Measurements from ENCODE around the gene PSMD8.
"Not testable (repeated sequence)": the region's sequence is repeated elsewhere in the genome, so short reads cannot be mapped to it uniquely, and the experiment has no call there.

Gene PSMD8

DNA sequence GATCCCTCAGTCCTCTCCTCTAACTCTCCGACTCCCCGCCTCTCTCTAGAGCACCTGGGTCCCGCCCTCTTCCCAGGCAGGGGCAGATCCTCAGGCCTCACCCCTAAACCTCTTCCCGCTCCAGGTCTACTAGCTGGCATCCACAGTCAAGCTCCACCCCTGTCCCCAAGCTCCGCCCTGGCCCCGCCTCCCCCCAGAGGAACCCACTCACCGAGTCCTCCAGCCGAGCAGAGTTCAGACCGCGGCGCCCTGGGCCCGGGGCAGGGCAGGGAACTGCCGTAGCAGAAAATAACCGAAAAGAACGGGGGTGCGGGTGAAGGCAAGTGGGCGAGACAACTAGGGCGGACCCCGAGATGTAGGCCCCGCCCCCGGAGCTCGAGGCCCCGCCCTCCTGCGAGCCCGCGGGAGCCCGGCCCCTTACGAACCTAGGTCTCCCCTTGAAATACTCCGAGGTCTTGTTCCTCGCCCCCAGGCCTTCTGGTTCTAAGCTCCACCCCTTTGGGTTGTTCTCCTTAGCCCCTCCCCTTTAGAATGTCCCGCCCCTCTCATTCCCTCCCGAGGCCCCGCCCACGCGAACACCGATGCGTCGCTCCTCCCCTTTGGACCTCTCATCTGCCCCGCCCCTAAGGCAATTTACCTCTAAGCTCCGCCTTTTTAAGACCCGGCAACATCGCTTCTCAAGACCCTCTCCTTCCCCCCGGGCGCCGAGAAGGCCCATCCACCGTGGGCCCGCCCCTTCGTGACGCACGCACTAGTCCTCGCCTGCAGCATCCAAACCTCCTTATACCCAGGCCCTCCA is 13.4 kb downstream of the PSMD8 start, which contains the start of gene GGN:
Gene GGN (minus strand): TSS at position 485 of the 799 bp plus-strand sequence. CDS start 773 bp downstream, outside the sequence.
- DNase-seq, result peak; percentile 75 to 78

- peak in 1 of 2 experiments; percentile 73 for DNase-seq
Measured at GRCh38 chr19:38388349-38389100, 14.2 kb downstream of the PSMD8 start, which contains the start of gene SPRED3. Gene SPRED3, plus strand, starts transcription at chr19:38388697. Its CDS starts 1,606 bp downstream, at chr19:38390303.

DNA sequence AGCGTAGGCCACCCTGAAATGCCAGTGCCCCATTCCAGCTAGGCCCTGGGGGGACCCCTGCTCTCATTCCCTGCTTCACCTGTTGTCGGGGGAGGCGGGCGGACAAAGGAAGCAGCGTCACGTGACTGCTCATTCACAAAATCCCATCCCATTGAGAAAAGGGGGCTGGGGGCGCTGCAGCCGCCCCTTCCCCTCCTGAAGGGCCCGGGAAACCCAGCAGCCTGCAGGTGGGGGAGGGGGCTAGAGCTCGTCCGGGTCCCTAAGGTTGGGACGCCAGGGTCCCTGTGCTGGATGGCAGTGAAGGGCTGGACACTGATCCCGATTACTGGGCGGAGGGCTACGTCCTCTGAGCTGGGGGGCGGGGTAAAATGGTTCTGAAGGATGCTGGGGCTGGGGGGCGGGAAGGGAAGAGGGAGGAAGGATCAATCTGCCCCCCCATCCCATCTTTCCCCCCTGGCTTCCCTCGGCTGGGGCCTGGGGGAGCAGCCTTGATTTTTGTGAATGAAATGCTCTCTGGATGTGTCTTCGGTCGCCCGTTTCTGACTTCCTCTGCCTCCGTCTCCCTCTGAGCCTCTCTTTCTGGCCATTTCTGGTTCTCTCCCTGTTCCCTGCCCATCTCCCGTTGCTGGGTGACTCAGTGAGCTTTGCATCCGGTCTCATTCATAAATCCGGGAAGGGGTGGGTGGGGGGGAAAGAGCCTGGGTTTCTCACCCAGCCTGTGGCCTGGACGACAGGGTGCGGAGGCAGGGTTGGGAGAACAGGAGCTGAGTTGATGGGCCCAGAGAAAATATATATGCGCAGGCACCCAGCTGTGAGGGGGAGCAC is 14.9 kb downstream of the PSMD8 start:
- no peak for DNase-seq

DNA sequence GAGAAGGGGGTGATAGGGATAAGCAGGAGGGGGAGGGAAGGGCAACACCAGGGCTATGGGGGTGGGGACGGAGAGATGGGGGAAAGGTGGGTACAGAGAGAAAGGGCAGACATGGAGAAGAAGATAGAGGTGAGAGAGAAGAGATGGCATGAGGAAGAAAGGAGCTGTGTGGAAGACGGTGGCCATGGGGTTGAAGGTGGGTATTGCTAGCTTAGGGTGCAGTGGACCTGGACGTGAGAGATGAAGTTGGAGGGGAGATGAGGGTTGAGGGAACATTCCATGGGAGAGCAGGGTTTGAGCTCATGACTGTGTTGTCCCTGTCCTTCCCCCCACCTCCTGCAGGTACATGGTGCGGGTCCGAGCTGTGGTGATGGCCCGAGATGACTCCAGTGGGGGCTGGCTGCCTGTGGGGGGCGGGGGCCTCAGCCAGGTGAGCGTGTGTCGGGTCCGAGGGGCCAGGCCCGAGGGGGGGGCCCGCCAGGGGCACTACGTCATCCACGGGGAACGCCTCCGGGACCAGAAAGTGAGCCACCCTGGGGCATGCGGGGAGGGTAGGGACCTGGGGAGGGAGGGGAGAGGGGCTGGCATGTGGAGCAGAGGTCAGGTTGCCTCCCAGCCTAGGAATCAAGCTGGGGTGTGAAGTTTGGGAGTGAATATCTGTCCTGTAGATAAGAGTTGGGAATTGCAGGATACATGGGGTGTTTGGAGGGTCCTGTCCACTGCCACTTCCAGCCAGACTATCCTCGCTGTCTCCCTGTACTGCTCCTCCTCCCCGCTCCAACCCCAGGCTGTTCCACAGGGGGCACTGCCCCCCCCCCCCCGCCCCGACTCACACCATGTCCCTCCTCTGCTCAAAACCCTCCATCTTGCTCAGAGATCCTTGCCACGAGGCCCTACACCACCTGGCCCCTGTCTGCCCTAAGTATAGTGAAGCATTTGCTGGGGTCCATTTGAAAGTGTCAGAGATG is 15.9 kb downstream of the PSMD8 start:
- DNase-seq, result no peak

DNA sequence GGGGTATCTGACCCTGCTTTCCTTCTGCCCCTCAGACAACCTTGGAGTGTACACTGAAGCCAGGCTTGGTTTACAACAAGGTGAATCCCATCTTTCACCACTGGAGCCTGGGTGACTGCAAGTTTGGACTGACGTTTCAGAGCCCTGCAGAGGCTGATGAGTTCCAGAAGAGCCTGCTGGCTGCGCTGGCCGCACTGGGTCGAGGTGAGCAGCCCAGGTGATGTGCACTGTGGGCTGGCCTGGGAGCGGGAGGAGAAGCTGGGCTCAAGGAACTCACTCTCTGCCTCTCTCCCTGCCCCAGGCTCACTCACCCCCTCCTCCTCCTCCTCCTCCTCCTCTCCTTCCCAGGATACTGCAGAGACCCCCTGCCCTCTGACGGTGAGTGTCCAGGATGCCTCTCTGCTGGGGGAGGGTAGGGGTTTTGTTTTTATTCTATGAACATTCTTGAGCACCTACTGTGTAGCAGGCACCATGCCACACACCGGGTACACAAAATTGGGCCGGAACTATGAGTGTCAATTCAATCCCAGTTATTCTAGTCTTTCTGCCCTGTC is 17.6 kb downstream of the PSMD8 start:
- DNase-seq, result no peak

- DNase-seq, result no peak
Measured at GRCh38 chr19:38392707-38393308, 18.4 kb downstream of the PSMD8 start.

DNA sequence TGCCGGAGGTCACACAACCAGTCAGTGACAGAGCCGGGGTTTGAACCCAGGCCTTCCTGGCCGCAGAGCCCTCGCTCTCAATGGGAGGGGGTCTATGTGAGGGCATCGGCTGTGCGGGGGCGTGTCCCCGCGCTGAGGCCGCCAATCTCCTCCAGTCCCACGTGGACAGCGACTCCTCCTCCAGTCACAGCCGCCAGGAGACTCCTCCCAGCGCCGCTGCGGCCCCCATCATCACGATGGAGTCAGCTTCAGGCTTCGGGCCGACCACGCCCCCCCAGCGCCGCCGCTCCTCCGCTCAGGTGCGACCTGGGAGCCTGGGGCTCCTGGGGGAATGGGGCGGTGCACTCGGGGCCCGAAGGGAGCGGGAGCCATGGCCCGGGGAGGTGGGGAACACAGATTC is 20.1 kb downstream of the PSMD8 start:
- DNase-seq, result peak in 1 of 2 experiments; percentile 55

- no peak for DNase-seq
Measured at GRCh38 chr19:38395381-38396114, 21.2 kb downstream of the PSMD8 start.

DNA sequence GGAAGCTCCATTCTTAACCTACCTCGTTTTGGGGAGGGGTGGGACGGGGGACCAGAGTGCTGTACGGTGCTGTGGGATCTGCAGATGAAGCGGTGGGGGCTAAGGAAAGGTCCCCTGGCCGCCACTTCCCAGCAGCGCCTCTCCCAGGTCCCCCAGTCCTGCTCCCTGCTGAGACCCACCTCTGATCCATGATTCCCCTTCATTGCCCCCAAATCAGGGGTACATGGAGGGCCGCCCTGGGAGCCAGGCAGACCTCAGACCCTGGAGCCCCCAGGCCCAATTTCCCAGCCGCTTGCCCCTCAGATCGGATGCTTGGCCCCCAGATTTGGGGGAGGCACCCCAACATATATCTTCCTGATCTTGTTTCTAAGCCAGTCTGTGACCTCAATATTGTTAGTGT is 24.7 kb downstream of the PSMD8 start:
- no peak for DNase-seq

- DNase-seq, result no peak
Measured at GRCh38 chr19:38399537-38399936, 25.2 kb downstream of the PSMD8 start.

DNA sequence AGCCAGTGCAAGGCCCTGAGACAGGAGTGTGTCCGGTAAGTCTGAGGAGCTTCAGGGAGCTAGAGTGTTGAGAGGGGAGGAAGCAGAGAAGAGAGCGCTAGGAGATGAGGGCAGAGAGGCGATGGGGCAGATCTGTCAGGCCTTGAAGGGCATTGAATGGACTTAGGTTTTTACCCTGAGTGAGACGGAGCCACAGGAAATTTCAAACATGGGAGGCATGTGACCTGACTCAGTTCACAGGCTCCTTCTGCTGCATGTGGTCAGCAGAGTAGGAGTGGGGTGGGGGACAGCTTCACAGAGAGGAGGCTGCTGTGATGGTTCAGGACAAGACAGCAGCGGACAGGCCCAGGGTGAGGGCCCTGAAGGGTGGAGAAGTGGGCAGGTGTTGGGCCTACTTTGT is 26.0 kb downstream of the PSMD8 start:
- no peak for DNase-seq

DNA sequence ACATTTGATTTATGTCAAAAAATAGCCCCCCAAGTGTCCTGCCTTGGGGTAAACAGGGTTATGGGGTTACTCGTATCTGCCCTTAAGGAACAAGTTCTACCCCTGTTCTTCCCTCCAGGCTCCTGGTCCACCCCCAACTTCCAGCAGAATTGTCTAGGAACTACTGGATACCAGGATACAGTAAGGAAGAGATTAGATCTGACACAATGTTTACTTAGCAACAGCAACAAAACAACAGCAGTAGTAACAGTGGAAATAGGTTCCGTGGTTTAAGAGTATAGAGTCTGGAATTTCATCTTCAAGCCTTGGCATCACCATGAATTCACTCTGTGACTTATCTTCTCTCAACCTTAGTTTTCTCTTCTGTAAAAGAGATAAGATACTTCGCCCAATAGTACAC is 26.8 kb downstream of the PSMD8 start:
- DNase-seq, result no peak

DNA sequence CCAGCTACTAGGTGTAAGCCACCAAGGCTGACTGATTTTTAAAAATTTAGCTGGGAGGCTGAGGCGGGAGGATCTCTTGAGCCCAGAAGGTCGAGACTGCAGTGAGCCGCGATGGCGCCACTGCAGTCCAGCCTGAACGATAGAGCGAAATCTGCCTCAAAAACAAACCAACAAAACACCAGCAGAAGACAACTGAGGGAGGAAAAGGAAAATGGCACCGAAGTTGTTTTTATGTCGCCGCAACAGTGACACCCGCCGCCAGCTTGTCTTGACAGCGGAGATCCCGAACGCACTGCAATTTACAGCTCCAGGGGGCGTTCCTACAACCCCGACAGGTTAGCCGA is 28.2 kb downstream of the PSMD8 start:
- DNase-seq, result no peak

GRCh38 chr19:38402967-38403674 is 28.8 kb downstream of the PSMD8 start, which contains the start of gene FAM98C:
Gene FAM98C, plus strand, starts transcription at chr19:38403093. Its CDS starts 61 bp downstream, at chr19:38403154.
- DNase-seq, result peak; percentile 98 to 99

DNA sequence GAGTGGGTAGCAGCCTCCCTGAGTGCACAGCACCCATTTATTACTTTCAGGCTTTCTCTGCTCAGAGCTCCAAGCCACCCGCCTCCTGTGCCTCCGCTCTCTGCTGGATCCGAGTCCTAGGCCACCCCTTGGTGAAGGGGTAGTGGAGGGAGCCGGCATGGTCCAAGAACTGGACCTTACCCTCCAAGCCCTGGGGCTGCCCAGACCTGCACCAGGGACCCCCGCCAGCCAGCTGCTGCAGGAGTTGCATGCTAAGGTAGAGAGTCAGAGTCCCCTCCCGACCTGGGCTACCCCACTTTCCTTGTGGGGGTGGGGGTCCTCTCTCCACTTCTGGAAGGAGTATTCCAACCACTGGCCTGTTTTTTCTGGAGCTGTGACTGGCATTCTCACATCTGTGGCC is 30.5 kb downstream of the PSMD8 start:
- DNase-seq, result no peak

- no peak for DNase-seq
Measured at GRCh38 chr19:38405276-38405675, 30.9 kb downstream of the PSMD8 start.

GRCh38 chr19:38409631-38410133 is 35.3 kb downstream of the PSMD8 start:
- no peak for DNase-seq

GRCh38 chr19:38410407-38410806 is 36.0 kb downstream of the PSMD8 start:
- not testable (repeated sequence) for DNase-seq

- DNase-seq, result no peak
Measured at GRCh38 chr19:38411041-38411712, 36.8 kb downstream of the PSMD8 start.
